Endometrial microvascular endothelial cells (primary cell): Measurements from ENCODE around the gene BSG. TPM values are rescaled to one million over a fixed set of nuclear protein-coding genes. Genes with fewer than 3 reads are reported as not detected.
"Not testable (repeated sequence)": the region's sequence is repeated elsewhere in the genome, so short reads cannot be mapped to it uniquely, and the experiment has no call there.

Experiments used
- in situ Hi-C: cut with HindIII; loops from 2 replicates; pipeline ENCODE4 v1.10.0; 2017; ENCODE audit warnings: low sequenced_read_pairs, low pct_unique_long_range_greater_than_20kb; ENCODE audit errors: inconsistent ontology term
- total RNA-seq: library from RNA; depleted of rRNA; stranded (reverse); fragments of >200 nt; gene quantifications from one replicate; pipeline ENCODE4 v1.2.3, GENCODE V29; 2015; ENCODE audit errors: inconsistent ontology term

Gene BSG
- total RNA-seq, 1 donor from 2014 or later: 537 TPM

DNA sequence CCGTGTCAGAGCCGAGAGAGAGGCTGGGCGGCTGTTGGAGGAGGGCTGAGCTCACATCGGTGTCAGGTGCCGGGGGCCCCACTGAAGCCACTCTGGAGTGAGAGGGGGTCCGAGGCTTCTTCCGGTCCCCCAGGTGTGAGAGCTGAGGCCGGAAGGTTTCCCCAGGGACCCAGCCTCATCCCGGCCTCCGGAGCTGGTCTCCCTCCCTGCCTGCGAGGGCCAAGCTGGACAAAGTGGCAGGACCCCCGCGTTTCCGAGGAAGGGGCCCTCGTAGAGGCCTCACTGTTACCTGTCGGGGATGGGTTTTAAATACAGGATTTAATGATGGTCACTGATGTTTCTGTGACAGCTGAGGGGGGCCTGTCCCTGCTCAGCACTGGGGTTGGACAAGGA lies 23.9 kb downstream of the BSG start:
- in situ Hi-C loops: no loop called here

DNA sequence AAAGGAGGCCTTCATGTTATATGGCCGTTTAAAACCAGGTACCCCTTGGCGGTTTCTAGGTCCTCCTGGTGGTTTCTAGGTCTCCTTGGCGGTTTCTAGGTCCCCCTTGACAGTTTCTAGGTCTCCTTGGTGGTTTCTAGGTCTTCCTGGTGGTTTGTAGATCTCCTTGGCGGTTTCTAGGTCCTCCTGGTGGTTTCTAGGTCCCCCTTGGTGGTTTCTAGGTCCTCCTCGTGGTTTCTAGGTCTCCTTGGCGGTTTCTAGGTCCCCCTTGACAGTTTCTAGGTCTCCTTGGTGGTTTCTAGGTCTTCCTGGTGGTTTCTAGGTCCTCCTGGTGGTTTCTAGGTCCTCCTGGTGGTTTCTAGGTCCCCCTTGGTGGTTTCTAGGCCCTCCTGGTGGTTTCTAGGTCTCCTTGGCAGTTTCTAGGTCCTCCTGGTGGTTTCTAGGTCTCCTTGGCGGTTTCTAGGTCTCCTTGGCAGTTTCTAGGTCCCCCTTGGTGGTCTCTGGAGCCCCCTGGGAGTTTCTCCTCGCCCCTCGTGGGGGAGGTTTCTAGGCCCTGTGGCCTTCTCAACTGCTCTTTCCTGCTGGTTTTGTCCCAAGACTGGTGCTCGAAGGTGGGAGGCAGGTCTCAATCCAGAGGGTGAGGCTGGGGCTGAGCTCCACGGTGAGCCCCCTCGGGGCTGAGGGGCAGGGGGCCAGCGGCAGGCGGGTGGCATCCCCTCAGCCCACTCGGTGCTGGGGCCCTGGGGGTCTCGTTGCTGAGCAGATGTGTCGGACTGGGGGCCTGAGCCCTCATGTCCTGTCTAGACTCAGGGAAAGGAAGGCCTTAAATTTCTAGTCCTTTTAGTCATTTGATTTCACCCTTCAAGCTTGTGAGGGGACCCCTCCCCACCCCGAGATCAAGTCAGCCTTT lies 25.3 kb downstream of the BSG start:
- in situ Hi-C loops: no loop called here

DNA sequence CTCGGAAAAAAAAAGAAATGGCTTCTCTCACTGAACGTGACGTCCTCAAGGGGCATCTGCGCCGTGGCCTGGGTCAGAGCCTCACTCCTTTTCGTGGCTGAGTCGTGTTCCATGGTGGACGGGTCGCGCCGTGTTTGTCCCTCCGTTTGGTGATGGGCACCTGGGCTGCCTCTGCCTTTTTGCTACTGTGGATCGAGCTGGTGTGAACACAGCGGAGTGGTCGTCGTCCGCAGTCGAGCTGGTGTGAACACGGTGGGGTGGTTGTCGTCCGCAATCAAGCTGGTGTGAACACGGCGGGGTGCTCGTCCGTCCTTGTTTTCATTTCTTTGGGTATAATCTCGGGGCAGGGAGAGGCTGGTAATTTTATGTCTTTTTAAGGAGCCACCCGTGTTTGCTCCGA lies 28.9 kb downstream of the BSG start:
- in situ Hi-C loops: no loop called here

DNA sequence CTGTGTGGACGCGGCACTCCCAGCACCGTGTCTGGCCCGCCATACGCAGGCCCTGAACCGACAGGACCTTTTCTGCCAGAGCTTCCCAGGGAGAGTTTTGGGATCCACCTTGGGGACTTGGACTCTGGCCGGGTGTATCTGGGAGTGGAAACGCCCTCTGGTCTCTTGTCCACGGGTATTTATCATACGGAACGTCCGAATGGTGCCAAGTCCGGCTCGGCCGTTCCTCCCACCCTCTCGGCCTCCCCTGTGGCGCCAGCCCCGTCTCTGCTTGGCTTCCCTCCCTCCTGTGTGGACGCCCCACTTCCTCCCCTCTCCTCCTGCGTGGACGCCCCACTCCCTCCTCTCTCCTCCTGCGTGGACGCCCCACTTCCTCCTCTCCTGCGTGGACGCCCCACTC lies 29.4 kb downstream of the BSG start:
- in situ Hi-C loops: no loop called here

DNA sequence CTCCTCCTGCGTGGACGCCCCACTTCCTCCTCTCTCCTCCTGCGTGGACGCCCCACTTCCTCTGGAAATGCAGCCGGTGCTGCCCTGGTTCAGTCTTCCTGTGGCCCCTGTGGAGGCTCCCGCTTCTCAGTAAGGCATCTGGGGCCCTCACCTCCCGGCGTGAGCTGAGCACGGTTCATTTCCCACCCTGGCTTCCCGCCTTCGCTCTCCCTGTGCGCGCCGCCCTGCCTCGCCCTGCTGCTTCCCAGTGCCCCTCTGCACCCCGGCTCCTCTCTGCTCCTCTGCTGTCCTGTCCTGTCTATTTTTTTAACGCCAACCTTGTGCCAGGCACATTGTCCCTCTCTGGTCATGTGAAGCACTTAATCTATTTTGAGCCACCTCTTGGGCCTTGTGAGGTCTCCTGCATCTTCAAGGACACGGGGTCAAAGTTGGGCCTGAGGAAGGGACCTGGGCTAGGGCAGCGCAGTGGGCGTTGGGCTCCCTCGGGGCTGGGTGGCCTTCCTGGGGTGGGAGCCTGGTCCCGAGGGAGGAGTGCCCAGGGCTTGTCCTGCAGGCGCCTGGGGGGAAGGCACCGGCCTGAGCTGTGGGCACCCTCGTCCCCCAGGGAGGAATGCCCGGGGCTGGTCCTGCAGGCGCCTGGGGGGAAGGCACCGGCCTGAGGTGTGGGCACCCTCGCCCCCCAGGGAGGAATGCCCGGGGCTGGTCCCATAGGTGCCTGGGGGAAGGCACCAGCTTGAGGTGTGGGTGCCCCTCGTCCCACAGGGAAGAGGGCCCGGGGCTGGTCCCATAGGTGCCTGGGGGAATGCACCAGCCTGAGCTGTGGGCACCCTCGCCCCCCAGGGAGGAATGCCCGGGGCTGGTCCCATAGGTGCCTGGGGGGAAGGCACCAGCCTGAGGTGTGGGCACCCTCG lies 30.2 kb downstream of the BSG start:
- in situ Hi-C loops: no loop called here

DNA sequence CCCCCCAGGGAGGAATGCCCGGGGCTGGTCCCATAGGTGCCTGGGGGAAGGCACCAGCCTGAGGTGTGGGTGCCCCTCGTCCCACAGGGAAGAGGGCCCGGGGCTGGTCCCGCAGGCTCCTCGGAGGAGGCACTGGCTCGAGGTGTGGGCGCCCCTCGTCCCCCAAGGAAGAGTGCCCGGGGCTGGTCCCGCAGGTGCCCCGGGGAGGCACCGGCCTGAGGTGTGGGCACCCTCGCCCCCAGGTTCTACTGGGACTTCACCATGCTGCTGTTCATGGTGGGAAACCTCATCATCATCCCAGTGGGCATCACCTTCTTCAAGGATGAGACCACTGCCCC lies 30.9 kb downstream of the BSG start:
- in situ Hi-C loops: not testable (repeated sequence)

DNA sequence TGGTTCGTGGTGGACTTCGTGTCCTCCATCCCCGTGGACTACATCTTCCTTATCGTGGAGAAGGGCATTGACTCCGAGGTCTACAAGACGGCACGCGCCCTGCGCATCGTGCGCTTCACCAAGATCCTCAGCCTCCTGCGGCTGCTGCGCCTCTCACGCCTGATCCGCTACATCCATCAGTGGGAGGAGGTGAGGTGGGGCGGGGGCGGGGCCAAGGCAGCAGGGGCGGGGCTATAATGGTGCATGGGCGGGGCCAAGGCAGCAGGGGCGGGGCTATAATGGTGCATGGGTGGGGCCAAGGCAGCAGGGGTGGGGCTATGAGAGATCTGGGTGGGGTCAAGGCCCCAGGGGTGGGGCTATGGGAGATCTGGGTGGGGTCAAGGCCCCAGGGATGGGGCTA lies 31.4 kb downstream of the BSG start:
- in situ Hi-C loops: not testable (repeated sequence)

DNA sequence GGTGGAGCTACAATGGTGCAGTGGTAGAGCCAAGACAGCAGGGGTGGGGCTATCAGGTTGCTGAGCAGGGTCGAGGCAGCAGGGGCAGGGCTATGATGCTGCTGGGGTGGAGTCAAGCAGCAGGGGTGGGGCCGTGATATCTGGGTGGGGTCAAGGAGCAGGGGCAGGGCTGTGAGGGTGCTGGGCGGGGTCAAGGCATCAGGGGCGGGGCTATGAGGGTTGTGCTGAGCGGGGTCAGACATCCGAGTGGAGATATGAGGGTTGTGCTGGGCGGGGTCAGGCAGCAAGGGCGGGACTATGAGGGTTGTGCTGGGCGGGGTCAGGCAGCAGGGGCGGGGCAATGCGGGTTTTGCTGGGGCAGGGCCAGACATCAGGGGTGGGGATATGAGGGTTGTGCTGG lies 32.0 kb downstream of the BSG start:
- in situ Hi-C loops: no loop called here

DNA sequence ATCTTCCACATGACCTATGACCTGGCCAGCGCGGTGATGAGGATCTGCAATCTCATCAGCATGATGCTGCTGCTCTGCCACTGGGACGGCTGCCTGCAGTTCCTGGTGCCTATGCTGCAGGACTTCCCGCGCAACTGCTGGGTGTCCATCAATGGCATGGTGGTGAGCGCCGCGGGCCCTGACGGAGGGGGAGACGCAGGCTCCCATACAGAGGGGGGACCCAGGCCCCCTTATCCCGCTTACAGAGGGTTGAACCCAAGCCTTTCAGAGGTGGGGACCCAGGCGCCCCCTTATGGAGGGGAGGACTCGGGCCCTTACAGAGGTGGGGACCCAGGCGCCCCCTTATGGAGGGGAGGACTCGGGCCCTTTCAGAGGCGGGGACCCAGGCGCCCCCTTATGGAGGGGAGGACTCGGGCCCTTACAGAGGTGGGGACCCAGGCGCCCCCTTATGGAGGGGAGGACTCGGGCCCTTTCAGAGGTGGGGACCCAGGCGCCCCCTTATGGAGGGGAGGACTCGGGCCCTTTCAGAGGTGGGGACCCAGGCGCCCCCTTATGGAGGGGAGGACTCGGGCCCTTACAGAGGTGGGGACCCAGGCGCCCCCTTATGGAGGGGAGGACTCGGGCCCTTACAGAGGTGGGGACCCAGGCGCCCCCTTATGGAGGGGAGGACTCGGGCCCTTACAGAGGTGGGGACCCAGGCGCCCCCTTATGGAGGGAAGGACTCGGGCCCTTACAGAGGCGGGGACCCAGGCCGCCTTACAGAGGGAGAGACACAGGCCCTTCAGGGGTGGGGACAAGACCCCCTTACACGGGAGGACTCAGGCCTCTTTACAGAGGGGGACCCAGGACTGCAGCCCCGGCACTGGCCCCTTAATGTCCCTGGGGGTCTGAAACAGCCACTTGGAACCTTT lies 32.9 kb downstream of the BSG start:
- in situ Hi-C loops: not testable (repeated sequence)

DNA sequence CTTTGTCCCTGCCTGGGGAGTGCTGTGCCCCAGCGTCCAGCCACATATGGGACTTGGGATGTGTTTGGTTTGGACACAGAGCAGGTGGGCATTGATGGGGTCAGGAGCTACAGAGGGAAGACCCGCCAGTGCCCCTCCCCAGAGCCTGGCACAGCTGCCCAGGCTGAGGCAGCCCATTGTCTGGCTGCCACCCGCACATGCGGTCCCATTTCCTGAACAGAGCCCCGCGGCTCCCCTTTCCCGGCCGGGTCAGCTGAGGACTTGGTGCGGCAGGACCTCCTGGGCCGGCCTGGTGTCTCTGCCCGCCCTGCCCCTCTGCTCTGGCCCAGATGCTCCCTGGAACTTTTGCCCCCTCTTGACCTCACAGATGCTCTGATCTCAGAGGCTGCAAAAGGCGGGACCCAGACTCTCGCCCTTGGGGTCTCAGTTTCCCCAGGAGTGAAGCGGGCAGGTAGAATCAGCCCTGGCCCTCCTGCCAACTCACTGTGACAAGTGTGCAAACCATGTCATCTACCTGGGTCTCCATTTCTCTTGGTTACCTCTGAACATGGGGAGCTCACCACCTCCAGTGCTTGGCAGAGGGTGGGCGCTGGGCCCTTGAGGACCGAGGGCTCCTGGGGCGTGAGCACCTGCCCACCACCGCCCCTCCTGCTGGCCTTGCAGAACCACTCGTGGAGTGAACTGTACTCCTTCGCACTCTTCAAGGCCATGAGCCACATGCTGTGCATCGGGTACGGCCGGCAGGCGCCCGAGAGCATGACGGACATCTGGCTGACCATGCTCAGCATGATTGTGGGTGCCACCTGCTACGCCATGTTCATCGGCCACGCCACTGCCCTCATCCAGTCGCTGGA lies 35.1 kb downstream of the BSG start:
- in situ Hi-C loops: no loop called here

DNA sequence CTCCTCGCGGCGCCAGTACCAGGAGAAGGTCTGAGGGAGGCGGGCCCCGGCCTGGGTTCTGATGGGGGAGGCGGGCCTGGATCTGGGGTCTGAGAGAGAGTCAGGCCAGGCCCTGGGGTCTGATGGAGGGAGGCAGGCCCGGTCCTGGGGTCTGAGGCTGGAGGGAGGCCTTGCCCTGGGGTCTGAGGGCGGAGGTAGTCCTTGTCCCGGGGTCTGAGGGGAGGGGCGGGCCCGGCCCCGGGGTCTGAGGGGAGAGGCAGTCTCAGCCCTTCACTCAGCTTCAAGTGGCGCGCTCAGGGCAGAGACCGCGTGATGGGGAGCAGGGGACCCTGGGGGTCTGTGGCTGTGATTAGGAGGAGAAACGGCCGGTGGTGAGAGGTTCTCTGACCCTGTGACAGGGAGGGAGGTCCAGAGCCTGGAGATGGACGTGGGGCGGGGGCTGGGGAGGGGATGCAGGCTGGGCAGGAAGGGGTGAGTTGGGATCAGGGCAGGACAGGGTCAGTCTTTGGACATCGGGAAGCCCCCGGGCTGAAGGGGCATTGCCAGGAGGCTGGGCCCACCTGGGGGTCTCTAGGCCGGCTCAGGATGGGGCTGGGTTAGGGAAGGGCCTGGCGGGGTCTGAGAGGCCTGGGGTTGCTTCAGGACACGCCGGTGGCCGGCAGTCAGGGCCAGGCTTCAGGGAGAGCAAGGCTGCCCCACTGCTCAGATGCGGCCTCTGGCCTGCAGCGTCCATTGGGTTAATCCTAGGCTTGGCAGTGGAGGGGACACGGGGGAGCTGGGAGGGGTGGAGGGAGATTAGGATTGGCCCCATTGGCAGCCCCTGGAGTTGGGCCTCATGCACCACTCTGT lies 36.0 kb downstream of the BSG start:
- in situ Hi-C loops: no loop called here

DNA sequence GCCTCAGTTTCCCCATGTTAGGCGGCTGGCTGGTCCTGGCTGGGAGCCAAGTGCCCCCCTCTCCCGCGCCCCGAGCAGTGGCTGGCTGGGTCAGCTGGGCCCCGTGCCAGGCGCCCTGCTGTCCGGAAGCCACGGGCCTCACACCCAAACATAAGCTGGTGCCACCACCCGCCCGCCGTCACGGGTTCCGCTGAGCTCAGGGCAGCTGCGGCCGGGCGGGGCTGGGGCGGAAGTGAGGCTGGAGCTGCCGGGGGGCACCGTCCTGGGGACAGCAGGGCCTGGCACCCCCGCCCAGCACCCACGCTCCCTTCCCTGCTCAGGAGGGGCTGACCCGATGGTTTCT lies 36.6 kb downstream of the BSG start:
- in situ Hi-C loops: no loop called here

DNA sequence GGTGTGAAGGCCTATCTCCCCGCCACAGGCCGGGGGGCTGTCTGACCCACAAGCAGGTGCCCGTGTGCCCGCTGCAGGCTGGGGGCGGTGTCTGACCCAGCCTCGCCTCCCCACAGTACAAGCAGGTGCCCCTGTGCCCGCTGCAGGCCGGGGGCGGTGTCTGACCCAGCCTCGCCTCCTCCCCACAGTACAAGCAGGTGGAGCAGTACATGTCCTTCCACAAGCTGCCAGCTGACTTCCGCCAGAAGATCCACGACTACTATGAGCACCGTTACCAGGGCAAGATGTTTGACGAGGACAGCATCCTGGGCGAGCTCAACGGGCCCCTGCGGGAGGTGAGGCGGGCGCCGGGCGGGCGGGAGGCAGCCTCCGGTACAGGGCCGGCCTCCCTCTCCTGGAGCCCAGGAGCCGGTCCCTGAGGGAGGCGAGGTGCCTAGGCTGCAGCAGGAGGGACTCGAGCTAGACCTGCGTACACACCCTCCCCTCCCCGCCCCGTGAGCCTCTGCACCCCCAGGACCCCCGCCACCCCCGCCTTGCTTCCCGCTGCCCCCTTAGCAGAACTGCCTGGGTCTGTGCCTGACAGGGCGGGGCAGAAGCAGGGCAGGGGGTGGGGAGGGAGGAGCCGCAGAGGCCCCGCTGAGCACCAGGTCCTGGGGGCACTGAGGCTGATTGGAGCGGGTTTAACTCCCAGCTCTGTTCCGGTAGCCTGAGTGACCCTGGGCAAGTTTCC lies 37.8 kb downstream of the BSG start:
- in situ Hi-C loops: no loop called here

DNA sequence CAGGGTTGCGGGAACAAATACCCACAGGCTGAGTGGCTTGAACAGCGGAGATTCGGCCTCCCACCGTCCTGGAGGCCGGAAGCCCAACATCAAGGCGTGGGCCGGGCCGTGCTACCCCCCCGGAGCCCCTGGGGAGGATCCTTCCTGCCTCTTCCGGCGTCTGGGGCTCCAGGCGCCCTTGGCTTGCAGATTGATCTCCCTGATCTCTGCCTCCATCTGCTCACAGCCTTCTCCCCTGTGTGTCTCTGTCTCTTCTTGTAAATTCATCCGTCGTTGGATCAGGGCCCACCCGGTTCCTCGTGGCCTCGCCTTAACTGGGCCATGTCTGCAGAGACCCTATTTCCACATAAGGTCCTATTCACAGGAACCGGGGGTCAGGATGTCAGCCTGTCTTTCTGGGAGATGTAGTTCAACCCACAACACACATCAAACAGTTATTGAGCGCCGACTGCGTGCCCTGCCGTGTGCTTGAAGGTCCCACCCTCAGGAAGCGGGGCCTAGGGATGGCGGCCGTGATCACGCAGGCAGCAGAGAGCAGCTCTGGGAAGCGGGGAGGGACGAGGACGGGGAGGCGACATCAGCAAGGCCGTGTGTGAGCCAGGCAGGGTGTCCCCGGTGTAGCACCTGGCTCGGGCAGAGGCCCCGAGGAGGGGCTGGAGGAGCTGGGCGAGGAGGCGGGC lies 38.5 kb downstream of the BSG start:
- in situ Hi-C loops: no loop called here

DNA sequence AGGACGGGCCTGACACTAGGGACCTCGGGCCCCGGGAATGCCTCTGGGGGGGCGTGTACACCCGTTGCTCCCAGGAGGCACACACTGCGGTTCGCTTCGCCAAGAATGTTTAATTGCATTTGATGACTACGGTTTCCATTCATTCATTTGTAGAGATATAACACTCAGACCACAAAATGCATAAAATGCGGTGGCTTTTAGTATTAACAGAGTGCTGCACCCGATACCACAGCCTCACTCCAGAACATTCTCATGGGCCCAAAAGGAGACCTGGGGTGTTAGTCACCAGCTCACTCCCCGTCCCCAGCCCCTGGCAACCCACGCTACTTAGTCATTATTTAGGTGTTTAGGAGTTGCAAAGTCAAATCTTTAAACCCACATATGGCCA lies 39.1 kb downstream of the BSG start:
- in situ Hi-C loops: no loop called here

DNA sequence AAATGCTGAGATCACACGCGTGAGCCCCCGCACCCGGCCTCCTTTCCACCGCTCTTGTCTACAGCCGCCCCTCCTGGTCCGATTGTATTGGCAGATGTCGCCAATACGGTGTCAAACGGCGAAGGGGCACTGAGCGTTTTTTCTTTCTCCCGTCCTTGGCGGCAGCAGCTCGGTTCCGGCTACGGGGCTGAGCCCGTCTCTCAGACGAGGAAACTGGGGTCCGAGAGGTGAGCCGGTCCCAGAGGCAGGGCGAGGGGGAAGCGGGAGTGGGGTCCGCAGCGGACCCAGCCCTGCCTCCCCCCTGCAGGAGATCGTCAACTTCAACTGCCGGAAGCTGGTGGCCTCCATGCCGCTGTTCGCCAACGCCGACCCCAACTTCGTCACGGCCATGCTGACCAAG lies 40.5 kb downstream of the BSG start:
- in situ Hi-C loops: no loop called here
